MCF 10A (cell line): ENCODE data around the gene SHH. TPM values are rescaled to one million over a fixed set of nuclear protein-coding genes. Genes with fewer than 3 reads are reported as not detected.

Experiments
- BruUV-seq: library from RNA; stranded (reverse); fragments of 400-500 nt; replicated peaks from 2 replicates; lab custom pipeline; 2021; lab: Mats Ljungman, UMichigan
- CTCF ChIA-PET: fragments of 300-600 bp; sonication (Branson Sonifier 250); formaldehyde crosslinking; extraction: SDS; loops from one replicate; lab custom pipeline; 2021; ENCODE audit warnings: antibody characterized with exemption, inconsistent platforms; lab: Yijun Ruan, JAX
- POLR2A ChIA-PET: fragments of 300-600, 350-650 bp; sonication (Branson Sonifier 250); formaldehyde crosslinking; extraction: SDS; loops from one replicate; lab custom pipeline; 2020; ENCODE audit warnings: antibody characterized with exemption, inconsistent platforms; lab: Yijun Ruan, JAX
- DNase-seq: peaks from one replicate; pipeline ENCODE4 v3.0.0-alpha.2; 2018; ENCODE audit not compliant: unreplicated experiment
- H3K27ac Mint-ChIP-seq: one replicate; pipeline ENCODE4 v1.8.0; 2022; ENCODE audit warnings: mild to moderate bottlenecking, low read depth, mixed read lengths; ENCODE audit not compliant: unreplicated experiment
- H3K27me3 Mint-ChIP-seq: one replicate; pipeline ENCODE4 v1.8.0; 2022; ENCODE audit warnings: mixed read lengths; ENCODE audit not compliant: insufficient read depth, unreplicated experiment
- H3K36me3 Mint-ChIP-seq: one replicate; pipeline ENCODE4 v1.8.0; 2022; ENCODE audit warnings: mild to moderate bottlenecking, moderate library complexity, mixed read lengths; ENCODE audit not compliant: insufficient read depth, unreplicated experiment
- H3K4me1 Mint-ChIP-seq: one replicate; pipeline ENCODE4 v1.8.0; 2022; ENCODE audit warnings: mixed read lengths; ENCODE audit not compliant: insufficient read depth, unreplicated experiment
- H3K4me3 Mint-ChIP-seq: one replicate; pipeline ENCODE4 v1.8.0; 2022; ENCODE audit warnings: mild to moderate bottlenecking, moderate library complexity, mixed read lengths; ENCODE audit not compliant: unreplicated experiment
- H3K9me3 Mint-ChIP-seq: one replicate; pipeline ENCODE4 v1.8.0; 2022; ENCODE audit warnings: mixed read lengths; ENCODE audit not compliant: unreplicated experiment
- CTCF ChIP-seq: fragments of 200-600 bp; IDR thresholded peaks from one replicate; pipeline ENCODE4 v1.8.0; 2022; ENCODE audit warnings: antibody characterized with exemption, mild to moderate bottlenecking; ENCODE audit not compliant: unreplicated experiment
- intact Hi-C: fragments of 100-400 bp; cut with micrococcal nuclease; formaldehyde crosslinking; loops from 2 replicates; pipeline ENCODE4 v1.14.1; 2022
- total RNA-seq: library from RNA; stranded (reverse); gene quantifications from 2 replicates; pipeline ENCODE4 v1.2.3, GENCODE V29; 2022

Gene SHH
- total RNA-seq, 1 experiment from 2014 or later: not detected

DNA sequence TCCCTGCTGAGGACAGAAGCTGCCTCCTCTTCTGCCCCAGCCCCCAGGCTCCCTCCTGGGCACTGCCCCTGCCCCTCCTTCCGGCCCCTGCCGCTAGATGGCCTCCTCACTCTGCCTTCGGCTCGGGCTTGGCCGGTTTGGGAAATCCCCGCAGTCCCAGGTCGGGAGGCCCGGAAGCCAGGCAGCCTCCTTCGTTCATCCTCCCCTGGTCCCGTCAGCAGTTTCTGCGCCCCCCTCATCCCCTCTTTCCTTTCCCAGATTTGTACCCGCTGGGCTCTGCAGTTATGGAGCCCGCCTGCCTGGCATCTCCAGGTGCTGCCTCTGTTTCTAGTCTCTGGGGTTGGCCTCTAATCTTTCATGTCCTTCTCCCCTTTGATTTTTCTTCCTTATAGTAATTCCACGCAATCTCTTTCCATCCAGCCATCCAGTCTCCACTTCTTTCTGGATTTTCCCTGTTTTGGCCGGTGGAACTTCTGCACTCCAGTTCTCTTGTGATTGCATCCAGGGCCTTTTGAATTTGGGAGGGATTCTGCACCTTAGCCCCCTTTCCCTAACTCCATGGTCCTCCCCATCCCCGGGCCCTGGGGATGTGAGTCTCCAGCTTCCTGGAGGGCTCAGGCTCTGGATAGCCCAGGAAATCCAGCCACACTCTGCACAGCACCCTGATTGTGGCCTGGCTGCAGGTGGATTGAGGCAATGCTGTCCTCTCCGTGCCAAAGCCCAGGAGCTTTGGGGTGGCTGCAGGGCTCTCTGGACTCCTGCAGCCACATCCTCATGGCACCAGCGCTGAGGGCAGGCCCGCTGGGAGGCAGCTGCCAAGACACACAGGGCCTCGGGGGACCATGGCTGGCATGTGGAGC, 3.3 kb upstream of the SHH start:
- peaks cover 6% of the 10 kb centered on the region for H3K36me3 Mint-ChIP-seq
- H3K4me3 Mint-ChIP-seq: no peak overlapping the region
- BruUV-seq: no TSS peak
- H3K27ac Mint-ChIP-seq: no peak overlapping the region
- no peaks in the 10 kb centered on the region for H3K9me3 Mint-ChIP-seq
- TF ChIP-seq CTCF: peak; percentile 91
- POLR2A ChIA-PET: interaction anchor here (1.2 kb wide), 1 partner anchor 341 kb away, joined by 3 read pairs; no protein-coding TSS in a partner anchor
- peaks cover 30% of the 10 kb centered on the region for H3K27me3 Mint-ChIP-seq
- H3K4me1 Mint-ChIP-seq: peaks cover 11% of the 10 kb centered on the region
- DNase-seq: peak; percentile 74
- CTCF ChIA-PET: interaction anchor here (0.6 to 2.7 kb wide), 24 partner anchors 9 to 1457 kb away, joined by 3 to 16 read pairs (median 3); no protein-coding TSS in a partner anchor
- intact Hi-C loops: loop anchor here (1.0 to 10.0 kb wide), 3 partner anchors 137 to 829 kb away; partner anchors contain the start of gene RNF32

GRCh38 chr7:155814316-155815276, 2.3 kb upstream of the SHH start:
- BruUV-seq: no TSS peak
- H3K27ac Mint-ChIP-seq: no peak overlapping the region
- CTCF ChIA-PET: interaction anchor here (0.6 to 2.7 kb wide), 15 partner anchors 23 to 1073 kb away, joined by 3 to 16 read pairs (median 4); no protein-coding TSS in a partner anchor
- DNase-seq: no peak
- peaks cover 35% of the 10 kb centered on the region for H3K27me3 Mint-ChIP-seq
- H3K4me1 Mint-ChIP-seq: peaks cover 11% of the 10 kb centered on the region
- H3K36me3 Mint-ChIP-seq: peaks cover 6% of the 10 kb centered on the region
- no peak overlapping the region for H3K4me3 Mint-ChIP-seq
- TF ChIP-seq CTCF: no peak
- intact Hi-C loops: loop anchor here (1.0 to 10.0 kb wide), 3 partner anchors 138 to 830 kb away; partner anchors contain the start of gene RNF32
- POLR2A ChIA-PET: interaction anchor here (1.2 kb wide), 1 partner anchor 342 kb away, joined by 3 read pairs; no protein-coding TSS in a partner anchor
- no peaks in the 10 kb centered on the region for H3K9me3 Mint-ChIP-seq

GRCh38 chr7:155813546-155814315, 1.5 kb upstream of the SHH start:
- no peak overlapping the region for H3K4me3 Mint-ChIP-seq
- ChIA-PET CTCF (interaction anchor here (0.6 to 2.7 kb wide), 9 partner anchors 16 to 1012 kb away, joined by 3 to 16 read pairs (median 4); no protein-coding TSS in a partner anchor), POLR2A (interaction anchor here (0.7 kb wide), 1 partner anchor 260 kb away, joined by 3 read pairs; no protein-coding TSS in a partner anchor)
- BruUV-seq: no TSS peak
- intact Hi-C loops: loop anchor here (10.0 kb wide), 1 partner anchor 831 kb away; the partner anchor contains the start of gene RNF32
- H3K27me3 Mint-ChIP-seq: peaks cover 44% of the 10 kb centered on the region
- TF ChIP-seq CTCF: no peak
- peaks cover 11% of the 10 kb centered on the region for H3K4me1 Mint-ChIP-seq
- H3K9me3 Mint-ChIP-seq: no peaks in the 10 kb centered on the region
- no peak for DNase-seq
- H3K27ac Mint-ChIP-seq: no peak overlapping the region
- peaks cover 6% of the 10 kb centered on the region for H3K36me3 Mint-ChIP-seq
